BJ (cell line): Measurements from ENCODE around the gene FAM171A1. TPM values are rescaled to one million over a fixed set of nuclear protein-coding genes. Genes with fewer than 3 reads are reported as not detected.

ENCODE experiments used
- CTCF ChIA-PET: fragments of 350-600 bp; formaldehyde crosslinking; extraction: SDS; loops from one replicate; lab custom pipeline; 2021; ENCODE audit warnings: antibody characterized with exemption, inconsistent platforms; lab: Yijun Ruan, JAX
- POLR2A ChIA-PET: fragments of 300-600 bp; sonication (Branson Sonifier 250); formaldehyde crosslinking; extraction: SDS; loops from one replicate; lab custom pipeline; 2021; ENCODE audit warnings: antibody characterized with exemption; lab: Charles Lee
- DNase-seq: peaks from one replicate; pipeline ENCODE4 v3.0.0-alpha.2; 2011; ENCODE audit warnings: low read depth
- H3K27me3 ChIP-seq: 2 replicates; pipeline ENCODE4 v1.6.0; 2011; ENCODE audit warnings: low read length; ENCODE audit not compliant: control insufficient read depth, insufficient read depth
- H3K36me3 ChIP-seq: 2 replicates; pipeline ENCODE4 v1.5.1; 2011; ENCODE audit warnings: low read length; ENCODE audit not compliant: control insufficient read depth, insufficient read depth
- H3K4me3 ChIP-seq: 2 replicates; pipeline ENCODE4 v1.5.1; 2011; ENCODE audit warnings: low read depth, mild to moderate bottlenecking, control low read depth, low read length
- polyA plus RNA-seq: library from polyadenylated mRNA; depleted of rRNA; stranded (reverse); fragments of >200 nt; gene quantifications from 2 replicates; pipeline ENCODE4 v1.2.3, GENCODE V29; 2011
- TF ChIP-seq, protein P1 (sequence below): IDR thresholded peaks from 2 replicates; pipeline ENCODE4 v1.5.1; 2011; ENCODE audit warnings: low read depth, mild to moderate bottlenecking, control low read depth, inconsistent platforms, low read length, moderate library complexity; ENCODE audit not compliant: insufficient read depth

FAM171A1 gene
- polyA plus RNA-seq, 1 experiment, result 18.4 TPM

GRCh38 chr10:15351099-15351820 is 19.8 kb downstream of the FAM171A1 start:
- CTCF ChIA-PET, result interaction anchor here (0.5 kb wide), 1 partner anchor 452 kb away, joined by 4 read pairs; no protein-coding TSS in a partner anchor
- POLR2A ChIA-PET, result no interaction called here

GRCh38 chr10:15349112-15349511 is 22.0 kb downstream of the FAM171A1 start:
- CTCF ChIA-PET, result interaction anchor here (1.2 kb wide), 2 partner anchors 16 to 19 kb away, joined by 3 to 6 read pairs; no protein-coding TSS in a partner anchor

More at GRCh38 chr10:15351099-15351820, 19.8 kb downstream of the FAM171A1 start:
- TF ChIP-seq, protein P1, sequence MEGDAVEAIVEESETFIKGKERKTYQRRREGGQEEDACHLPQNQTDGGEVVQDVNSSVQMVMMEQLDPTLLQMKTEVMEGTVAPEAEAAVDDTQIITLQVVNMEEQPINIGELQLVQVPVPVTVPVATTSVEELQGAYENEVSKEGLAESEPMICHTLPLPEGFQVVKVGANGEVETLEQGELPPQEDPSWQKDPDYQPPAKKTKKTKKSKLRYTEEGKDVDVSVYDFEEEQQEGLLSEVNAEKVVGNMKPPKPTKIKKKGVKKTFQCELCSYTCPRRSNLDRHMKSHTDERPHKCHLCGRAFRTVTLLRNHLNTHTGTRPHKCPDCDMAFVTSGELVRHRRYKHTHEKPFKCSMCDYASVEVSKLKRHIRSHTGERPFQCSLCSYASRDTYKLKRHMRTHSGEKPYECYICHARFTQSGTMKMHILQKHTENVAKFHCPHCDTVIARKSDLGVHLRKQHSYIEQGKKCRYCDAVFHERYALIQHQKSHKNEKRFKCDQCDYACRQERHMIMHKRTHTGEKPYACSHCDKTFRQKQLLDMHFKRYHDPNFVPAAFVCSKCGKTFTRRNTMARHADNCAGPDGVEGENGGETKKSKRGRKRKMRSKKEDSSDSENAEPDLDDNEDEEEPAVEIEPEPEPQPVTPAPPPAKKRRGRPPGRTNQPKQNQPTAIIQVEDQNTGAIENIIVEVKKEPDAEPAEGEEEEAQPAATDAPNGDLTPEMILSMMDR, result no peak
- no peak for DNase-seq
- Histone ChIP-seq H3K36me3 (no peaks in the 10 kb centered on the region), H3K4me3 (no peak overlapping the region), H3K27me3 (no peaks in the 10 kb centered on the region)

GRCh38 chr10:15348579-15348978 is 22.5 kb downstream of the FAM171A1 start:
- DNase-seq, result no peak
- TF ChIP-seq, protein P1, result no peak
- Histone ChIP-seq H3K27me3 (no peaks in the 10 kb centered on the region), H3K4me3 (peak overlapping the region; percentile 22), H3K36me3 (no peaks in the 10 kb centered on the region)
- POLR2A ChIA-PET, result no interaction called here
- CTCF ChIA-PET, result interaction anchor here (0.6 to 1.2 kb wide), 3 partner anchors 15 to 30 kb away, joined by 3 to 6 read pairs (median 3); no protein-coding TSS in a partner anchor

More at GRCh38 chr10:15349112-15349511, 22.0 kb downstream of the FAM171A1 start:
- DNase-seq, result no peak
- Histone ChIP-seq H3K36me3 (no peaks in the 10 kb centered on the region), H3K27me3 (no peaks in the 10 kb centered on the region), H3K4me3 (no peak overlapping the region; the same call in 1 of the 2 replicates)
- POLR2A ChIA-PET, result no interaction called here
- TF ChIP-seq, protein P1, result no peak

GRCh38 chr10:15347150-15347549 is 23.9 kb downstream of the FAM171A1 start:
- Histone ChIP-seq H3K27me3 (no peaks in the 10 kb centered on the region), H3K36me3 (no peaks in the 10 kb centered on the region), H3K4me3 (no peak overlapping the region)
- POLR2A ChIA-PET, result no interaction called here
- DNase-seq, result no peak
- CTCF ChIA-PET, result interaction anchor here (0.9 kb wide), 1 partner anchor 13 kb away, joined by 3 read pairs; no protein-coding TSS in a partner anchor
- TF ChIP-seq, protein P1, result no peak

GRCh38 chr10:15346440-15347141 is 24.5 kb downstream of the FAM171A1 start:
- no peaks in the 10 kb centered on the region for H3K36me3 ChIP-seq
- TF ChIP-seq, protein P1, result no peak
- CTCF ChIA-PET, result interaction anchor here (0.5 to 0.9 kb wide), 2 partner anchors 13 to 338 kb away, joined by 3 read pairs; no protein-coding TSS in a partner anchor
- no peak overlapping the region for H3K4me3 ChIP-seq
- H3K27me3 ChIP-seq, result no peaks in the 10 kb centered on the region
- no peak for DNase-seq
- POLR2A ChIA-PET, result no interaction called here
